Neural cell (in vitro differentiated cells): ENCODE measurements around the gene CREB3L1. TPM values are rescaled to one million over a fixed set of nuclear protein-coding genes. Genes with fewer than 3 reads are reported as not detected.

Experiments used
- H2AFZ ChIP-seq: fragments of 200-600, 300-800 bp; sonication (generic), shearing (Covaris generic); 2 replicates; pipeline ENCODE4 v1.6.0; 2014; ENCODE audit warnings: low read depth, mild to moderate bottlenecking, antibody characterized with exemption, low read length, moderate library complexity
- H3F3A ChIP-seq: fragments of 200-600 bp; shearing (Covaris generic); 2 replicates; pipeline ENCODE4 v1.6.1; 2016; ENCODE audit warnings: mild to moderate bottlenecking, moderate library complexity, mixed read lengths, antibody characterized with exemption, low read length; ENCODE audit not compliant: insufficient read depth, poor library complexity, severe bottlenecking
- H3K27ac ChIP-seq: fragments of 200-600, 300-800 bp; sonication (generic), shearing (Covaris generic); 2 replicates; pipeline ENCODE4 v1.5.1; 2014; ENCODE audit warnings: mild to moderate bottlenecking, low read length, moderate library complexity
- H3K27me3 ChIP-seq: fragments of 300-800, 200-600 bp; sonication (generic), shearing (Covaris generic); 2 replicates; pipeline ENCODE4 v1.6.0; 2014; ENCODE audit warnings: mild to moderate bottlenecking, low read depth, low read length, moderate library complexity; ENCODE audit not compliant: insufficient read depth
- H3K36me3 ChIP-seq: fragments of 300-800, 200-600 bp; sonication (generic), shearing (Covaris generic); 2 replicates; pipeline ENCODE4 v1.5.1; 2014; ENCODE audit warnings: mild to moderate bottlenecking, antibody characterized with exemption, low read length, moderate library complexity; ENCODE audit not compliant: insufficient read depth
- H3K4me2 ChIP-seq: fragments of 300-800, 200-600 bp; sonication (generic), shearing (Covaris generic); 2 replicates; pipeline ENCODE4 v1.6.0; 2014; ENCODE audit warnings: mild to moderate bottlenecking, low read length
- H3K4me3 ChIP-seq: fragments of 300-800, 200-600 bp; sonication (generic), shearing (Covaris generic); 2 replicates; pipeline ENCODE4 v1.5.1; 2014; ENCODE audit warnings: mild to moderate bottlenecking, low read length, moderate library complexity
- H3K79me2 ChIP-seq: fragments of 200-600 bp; shearing (Covaris generic); replicated peaks from 2 replicates; pipeline ENCODE4 v1.6.0; 2014; ENCODE audit warnings: mild to moderate bottlenecking, low read length, moderate library complexity; ENCODE audit not compliant: insufficient read depth
- H3K9ac ChIP-seq: fragments of 300-800, 200-600 bp; sonication (generic), shearing (Covaris generic); 2 replicates; pipeline ENCODE4 v1.6.1; 2016; ENCODE audit warnings: mild to moderate bottlenecking, low read length, mixed read lengths
- H3K9me2 ChIP-seq: fragments of 200-600 bp; shearing (Covaris generic); 2 replicates; pipeline ENCODE4 v1.6.1; 2016; ENCODE audit warnings: mild to moderate bottlenecking, low read length, mixed read lengths; ENCODE audit not compliant: insufficient read depth
- H3K9me3 ChIP-seq: fragments of 200-600, 300-800 bp; sonication (generic), shearing (Covaris generic); 2 replicates; pipeline ENCODE4 v1.6.1; 2016; ENCODE audit warnings: mild to moderate bottlenecking, mixed run types, low read length, moderate library complexity, mixed read lengths
- H4K20me1 ChIP-seq: fragments of 200-600 bp; shearing (Covaris generic); 2 replicates; pipeline ENCODE4 v1.6.1; 2016; ENCODE audit warnings: mild to moderate bottlenecking, mixed run types; ENCODE audit not compliant: insufficient read depth
- EP300 ChIP-seq: fragments of 450-650 bp; conservative IDR thresholded peaks from 2 replicates; pipeline ENCODE4 v1.6.1; 2014; ENCODE audit warnings: antibody characterized with exemption, mild to moderate bottlenecking, moderate library complexity; ENCODE audit not compliant: poor library complexity, severe bottlenecking
- EZH2 ChIP-seq: fragments of 200-600, 300-800 bp; shearing (Covaris generic), sonication (generic); IDR thresholded peaks from 2 replicates; pipeline ENCODE4 v1.6.1; 2014; ENCODE audit warnings: antibody characterized with exemption, low read length, borderline replicate concordance, mild to moderate bottlenecking; ENCODE audit not compliant: insufficient read depth, poor library complexity, severe bottlenecking
- MXI1 ChIP-seq: fragments of 450-650 bp; conservative IDR thresholded peaks from 2 replicates; pipeline ENCODE4 v1.6.1; 2014; ENCODE audit warnings: antibody characterized with exemption, mild to moderate bottlenecking; ENCODE audit not compliant: poor library complexity, severe bottlenecking
- POLR2AphosphoS5 ChIP-seq: IDR thresholded peaks from 2 replicates; pipeline ENCODE4 v1.6.1; 2012
- RAD21 ChIP-seq: fragments of 450-650 bp; conservative IDR thresholded peaks from 2 replicates; pipeline ENCODE4 v1.6.1; 2014; ENCODE audit warnings: antibody characterized with exemption, mild to moderate bottlenecking, moderate library complexity
- SMC3 ChIP-seq: fragments of 450-650 bp; conservative IDR thresholded peaks from 2 replicates; pipeline ENCODE4 v1.6.1; 2014; ENCODE audit warnings: antibody characterized with exemption, mild to moderate bottlenecking, moderate library complexity; ENCODE audit not compliant: poor library complexity
- TAF1 ChIP-seq: IDR thresholded peaks from 2 replicates; pipeline ENCODE4 v1.6.1; 2012; ENCODE audit warnings: low read depth
- polyA plus RNA-seq: library from polyadenylated mRNA; depleted of rRNA; stranded (reverse); fragments of >200 nt; gene quantifications from 2 replicates; pipeline ENCODE4 v1.2.3, GENCODE V29; 2014
- TF ChIP-seq, protein P1 (sequence below): IDR thresholded peaks from 2 replicates; pipeline ENCODE4 v1.6.1; 2012; ENCODE audit warnings: borderline replicate concordance
- TF ChIP-seq, protein P2 (sequence below): fragments of 450-650 bp; IDR thresholded peaks from 2 replicates; pipeline ENCODE4 v1.5.1; 2014; ENCODE audit warnings: antibody characterized with exemption, mild to moderate bottlenecking, moderate library complexity; ENCODE audit not compliant: poor library complexity, severe bottlenecking

Gene CREB3L1
- polyA plus RNA-seq, 1 donor from 2014 or later, result not detected

DNA sequence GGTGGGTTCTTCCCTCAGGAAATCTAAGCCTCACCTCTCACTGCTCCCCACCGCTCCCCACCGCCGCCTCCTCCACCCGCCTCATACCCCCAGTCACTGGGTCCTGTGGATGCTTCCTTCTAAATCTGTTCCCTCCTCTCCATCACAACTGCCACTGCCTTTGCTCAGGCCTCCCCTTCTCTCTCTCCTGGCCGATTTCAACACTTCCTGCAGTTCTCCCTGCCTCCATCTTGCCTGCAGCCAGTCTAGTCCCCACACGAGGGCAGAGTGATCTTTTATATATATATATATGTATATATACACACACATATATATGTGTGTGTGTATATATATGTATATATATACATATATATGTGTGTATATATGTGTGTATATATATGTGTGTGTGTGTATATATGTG lies 27.8 kb downstream of the CREB3L1 start:
- TF ChIP-seq RAD21, result no peak
- TF ChIP-seq POLR2AphosphoS5, result no peak
- TF ChIP-seq, protein P1, sequence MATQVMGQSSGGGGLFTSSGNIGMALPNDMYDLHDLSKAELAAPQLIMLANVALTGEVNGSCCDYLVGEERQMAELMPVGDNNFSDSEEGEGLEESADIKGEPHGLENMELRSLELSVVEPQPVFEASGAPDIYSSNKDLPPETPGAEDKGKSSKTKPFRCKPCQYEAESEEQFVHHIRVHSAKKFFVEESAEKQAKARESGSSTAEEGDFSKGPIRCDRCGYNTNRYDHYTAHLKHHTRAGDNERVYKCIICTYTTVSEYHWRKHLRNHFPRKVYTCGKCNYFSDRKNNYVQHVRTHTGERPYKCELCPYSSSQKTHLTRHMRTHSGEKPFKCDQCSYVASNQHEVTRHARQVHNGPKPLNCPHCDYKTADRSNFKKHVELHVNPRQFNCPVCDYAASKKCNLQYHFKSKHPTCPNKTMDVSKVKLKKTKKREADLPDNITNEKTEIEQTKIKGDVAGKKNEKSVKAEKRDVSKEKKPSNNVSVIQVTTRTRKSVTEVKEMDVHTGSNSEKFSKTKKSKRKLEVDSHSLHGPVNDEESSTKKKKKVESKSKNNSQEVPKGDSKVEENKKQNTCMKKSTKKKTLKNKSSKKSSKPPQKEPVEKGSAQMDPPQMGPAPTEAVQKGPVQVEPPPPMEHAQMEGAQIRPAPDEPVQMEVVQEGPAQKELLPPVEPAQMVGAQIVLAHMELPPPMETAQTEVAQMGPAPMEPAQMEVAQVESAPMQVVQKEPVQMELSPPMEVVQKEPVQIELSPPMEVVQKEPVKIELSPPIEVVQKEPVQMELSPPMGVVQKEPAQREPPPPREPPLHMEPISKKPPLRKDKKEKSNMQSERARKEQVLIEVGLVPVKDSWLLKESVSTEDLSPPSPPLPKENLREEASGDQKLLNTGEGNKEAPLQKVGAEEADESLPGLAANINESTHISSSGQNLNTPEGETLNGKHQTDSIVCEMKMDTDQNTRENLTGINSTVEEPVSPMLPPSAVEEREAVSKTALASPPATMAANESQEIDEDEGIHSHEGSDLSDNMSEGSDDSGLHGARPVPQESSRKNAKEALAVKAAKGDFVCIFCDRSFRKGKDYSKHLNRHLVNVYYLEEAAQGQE, result no peak
- no peaks in the 10 kb centered on the region for H3K9me2 ChIP-seq
- no peak overlapping the region for H3K4me2 ChIP-seq
- no peaks in the 10 kb centered on the region for H3K79me2 ChIP-seq
- no peaks in the 10 kb centered on the region for H3K9me3 ChIP-seq
- no peak overlapping the region for H2AFZ ChIP-seq
- no peaks in the 10 kb centered on the region for H3F3A ChIP-seq
- no peaks in the 10 kb centered on the region for H3K36me3 ChIP-seq
- no peak overlapping the region for H3K9ac ChIP-seq
- H3K27ac ChIP-seq, result no peak overlapping the region
- H3K27me3 ChIP-seq, result no peaks in the 10 kb centered on the region
- no peaks in the 10 kb centered on the region for H4K20me1 ChIP-seq
- H3K4me3 ChIP-seq, result no peak overlapping the region

DNA sequence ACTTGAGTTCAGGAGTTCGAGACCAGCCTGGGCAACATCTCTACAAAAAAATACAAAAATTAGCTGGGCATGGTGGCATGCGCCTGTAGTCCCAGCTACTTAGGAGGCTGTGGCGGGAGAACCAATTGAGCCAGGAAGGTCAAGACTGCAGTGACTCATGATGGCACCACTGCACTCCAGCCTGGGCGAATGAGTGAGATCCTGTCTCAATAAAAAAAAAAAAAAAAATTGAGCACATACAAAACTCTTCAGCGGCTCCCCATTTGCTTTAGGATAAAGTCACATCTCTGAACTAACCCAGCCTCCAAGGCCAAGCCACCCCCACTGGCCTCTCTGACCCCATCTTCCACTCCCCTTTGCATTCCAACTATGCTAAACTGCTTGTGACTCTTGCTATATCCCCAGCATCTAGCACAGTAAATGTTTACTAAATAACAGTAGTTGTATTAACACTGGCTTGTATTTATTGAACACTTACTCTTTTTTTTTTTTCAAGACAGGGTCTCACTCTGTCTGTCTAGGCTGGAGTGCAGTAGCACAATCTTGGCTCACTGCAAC lies 28.9 kb downstream of the CREB3L1 start:
- no peaks in the 10 kb centered on the region for H3F3A ChIP-seq
- no peaks in the 10 kb centered on the region for H3K9me2 ChIP-seq
- H2AFZ ChIP-seq, result no peak overlapping the region
- TF ChIP-seq EP300, result no peak
- TF ChIP-seq, protein P1, result no peak
- no peak for TF ChIP-seq SMC3
- no peak for TF ChIP-seq EZH2
- TF ChIP-seq POLR2AphosphoS5, result no peak
- TF ChIP-seq, protein P2, sequence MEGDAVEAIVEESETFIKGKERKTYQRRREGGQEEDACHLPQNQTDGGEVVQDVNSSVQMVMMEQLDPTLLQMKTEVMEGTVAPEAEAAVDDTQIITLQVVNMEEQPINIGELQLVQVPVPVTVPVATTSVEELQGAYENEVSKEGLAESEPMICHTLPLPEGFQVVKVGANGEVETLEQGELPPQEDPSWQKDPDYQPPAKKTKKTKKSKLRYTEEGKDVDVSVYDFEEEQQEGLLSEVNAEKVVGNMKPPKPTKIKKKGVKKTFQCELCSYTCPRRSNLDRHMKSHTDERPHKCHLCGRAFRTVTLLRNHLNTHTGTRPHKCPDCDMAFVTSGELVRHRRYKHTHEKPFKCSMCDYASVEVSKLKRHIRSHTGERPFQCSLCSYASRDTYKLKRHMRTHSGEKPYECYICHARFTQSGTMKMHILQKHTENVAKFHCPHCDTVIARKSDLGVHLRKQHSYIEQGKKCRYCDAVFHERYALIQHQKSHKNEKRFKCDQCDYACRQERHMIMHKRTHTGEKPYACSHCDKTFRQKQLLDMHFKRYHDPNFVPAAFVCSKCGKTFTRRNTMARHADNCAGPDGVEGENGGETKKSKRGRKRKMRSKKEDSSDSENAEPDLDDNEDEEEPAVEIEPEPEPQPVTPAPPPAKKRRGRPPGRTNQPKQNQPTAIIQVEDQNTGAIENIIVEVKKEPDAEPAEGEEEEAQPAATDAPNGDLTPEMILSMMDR, result no peak
- TF ChIP-seq RAD21, result no peak
- TF ChIP-seq TAF1, result no peak
- no peak for TF ChIP-seq MXI1
- no peak overlapping the region for H3K27ac ChIP-seq
- no peaks in the 10 kb centered on the region for H3K36me3 ChIP-seq
- no peak overlapping the region for H3K9ac ChIP-seq
- H4K20me1 ChIP-seq, result no peaks in the 10 kb centered on the region
- no peaks in the 10 kb centered on the region for H3K79me2 ChIP-seq
- H3K9me3 ChIP-seq, result no peaks in the 10 kb centered on the region
- H3K4me3 ChIP-seq, result no peak overlapping the region
- no peaks in the 10 kb centered on the region for H3K27me3 ChIP-seq
- no peak overlapping the region for H3K4me2 ChIP-seq
